NCI-H526 (cell line): ENCODE data around the gene TMEM161B.
"Not testable (repeated sequence)": the region's sequence is repeated elsewhere in the genome, so short reads cannot be mapped to it uniquely, and the experiment has no call there.

Source experiments
- DNase-seq, 2 experiments: peaks; one replicate each; lab custom pipeline; 2025; lab: John Stamatoyannopoulos, UW

TMEM161B gene

DNA sequence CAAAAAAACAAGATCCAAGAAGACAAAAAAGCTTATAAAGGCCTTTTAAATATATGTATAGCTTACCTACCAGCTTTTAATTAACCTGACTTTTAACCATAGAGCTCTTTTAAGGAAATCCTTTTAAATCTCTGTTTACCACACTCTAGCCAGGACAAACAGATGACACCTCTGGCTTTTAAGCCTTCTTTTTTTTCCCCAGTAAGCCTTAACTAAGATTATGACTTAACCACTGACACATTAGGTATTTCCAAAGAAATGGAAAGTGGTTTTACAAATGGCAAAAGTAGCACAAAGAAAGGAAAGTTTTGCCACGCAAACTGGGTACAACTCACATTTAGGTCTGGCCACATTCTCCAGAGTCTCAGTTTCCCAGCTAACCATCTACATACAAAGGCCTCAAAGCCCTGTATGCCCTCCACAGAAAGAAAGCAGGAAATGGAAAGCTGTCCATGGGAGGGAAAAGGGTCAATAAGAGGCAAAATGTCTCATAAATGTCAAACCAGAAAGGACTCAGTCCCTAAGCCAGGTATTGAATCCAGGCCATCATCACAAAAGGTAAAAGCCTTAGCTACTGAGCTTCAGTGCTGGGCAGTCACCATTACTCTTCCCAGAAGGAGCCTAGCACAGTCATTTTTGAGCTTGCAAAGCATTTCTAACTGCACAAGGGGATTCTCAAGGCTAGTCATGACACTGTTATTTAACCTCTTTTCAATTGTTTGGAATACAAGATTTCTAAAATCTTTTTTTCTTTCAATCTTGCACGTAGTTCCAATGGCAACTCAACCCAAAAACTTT lies 19.7 kb downstream of the TMEM161B start:
- DNase-seq = no peak

DNA sequence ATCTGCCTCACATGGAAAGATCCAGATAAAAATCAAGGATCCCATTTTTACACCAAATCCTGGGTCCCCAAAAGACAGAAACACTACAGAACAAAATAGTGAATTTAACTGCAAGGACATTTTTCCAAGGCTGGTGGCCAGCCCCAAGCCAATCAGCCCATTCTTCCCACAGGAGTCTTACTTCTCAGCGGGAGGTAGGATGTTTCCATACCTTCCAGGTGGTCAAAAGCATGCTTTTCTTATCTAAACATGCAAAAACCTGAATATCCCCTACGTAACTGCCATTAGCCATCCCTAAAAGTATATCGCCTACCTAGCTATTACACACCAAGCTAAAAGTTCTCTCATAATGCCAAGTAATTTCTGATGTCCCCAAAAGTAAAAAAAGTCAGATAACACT lies 20.6 kb downstream of the TMEM161B start:
- DNase-seq = no peak

DNA sequence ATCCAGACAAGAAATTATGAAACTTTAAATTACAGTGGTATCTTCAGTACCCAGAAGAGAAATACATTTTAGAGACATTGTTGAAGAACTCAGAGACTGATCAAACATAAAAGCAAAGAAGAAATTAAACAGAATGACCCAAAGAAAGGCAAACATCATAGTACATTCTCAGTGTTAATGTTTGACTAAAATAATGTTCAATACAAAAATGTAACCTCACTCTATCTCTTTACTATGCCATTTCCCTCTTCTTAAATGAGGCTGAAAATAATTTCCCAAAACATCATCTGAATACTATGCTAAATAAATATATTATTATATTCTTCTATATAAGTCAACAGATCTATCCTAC lies 22.8 kb downstream of the TMEM161B start:
- DNase-seq = no peak

DNA sequence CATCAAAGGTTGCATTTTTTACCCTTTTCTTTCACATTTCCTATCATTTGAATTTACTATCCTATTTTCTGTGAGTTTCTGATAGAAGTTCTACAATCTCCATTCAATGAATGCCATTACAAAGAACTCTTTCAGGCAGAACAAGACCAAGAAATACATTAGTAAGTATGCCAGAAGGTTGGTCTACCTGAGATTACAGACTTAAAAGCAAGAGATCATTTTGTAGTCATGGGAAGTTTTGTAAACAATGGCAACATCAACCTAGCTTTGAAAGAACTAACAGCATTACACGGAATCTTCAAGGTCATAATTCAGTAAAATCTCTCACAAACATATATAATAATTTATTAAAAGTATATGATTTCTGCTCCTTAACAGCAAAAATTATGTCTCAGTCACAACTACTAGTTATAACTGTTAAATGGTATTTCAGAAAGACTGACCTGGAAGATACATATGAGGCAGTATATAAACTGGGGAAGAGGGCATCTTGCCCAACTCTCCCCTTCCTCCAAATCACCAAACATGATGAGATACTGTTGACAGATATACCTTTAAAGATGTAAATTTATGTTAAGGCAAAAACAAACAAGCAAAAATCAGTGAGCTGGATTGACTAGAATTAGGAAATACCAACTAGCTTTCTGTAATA lies 23.3 kb downstream of the TMEM161B start:
- no peak for DNase-seq

DNA sequence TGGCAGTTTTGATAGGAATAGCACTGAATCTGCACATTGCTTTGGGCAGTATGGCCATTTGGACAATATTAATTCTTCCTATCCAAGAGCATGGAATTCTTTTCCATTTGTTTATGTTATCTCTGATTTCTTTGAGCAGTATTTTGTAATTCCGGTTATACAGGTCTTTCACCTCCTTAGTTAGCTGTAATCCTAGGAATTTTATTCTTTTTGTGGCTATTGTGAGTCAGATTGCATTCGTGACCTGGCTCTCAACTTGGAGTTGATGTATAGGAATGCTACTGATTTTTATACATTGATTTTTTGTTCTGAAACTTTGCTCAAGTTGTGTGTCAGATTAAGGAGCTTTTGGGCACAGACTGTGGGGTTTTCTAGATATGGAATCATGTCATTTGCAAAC lies 24.0 kb downstream of the TMEM161B start:
- no peak for DNase-seq

DNA sequence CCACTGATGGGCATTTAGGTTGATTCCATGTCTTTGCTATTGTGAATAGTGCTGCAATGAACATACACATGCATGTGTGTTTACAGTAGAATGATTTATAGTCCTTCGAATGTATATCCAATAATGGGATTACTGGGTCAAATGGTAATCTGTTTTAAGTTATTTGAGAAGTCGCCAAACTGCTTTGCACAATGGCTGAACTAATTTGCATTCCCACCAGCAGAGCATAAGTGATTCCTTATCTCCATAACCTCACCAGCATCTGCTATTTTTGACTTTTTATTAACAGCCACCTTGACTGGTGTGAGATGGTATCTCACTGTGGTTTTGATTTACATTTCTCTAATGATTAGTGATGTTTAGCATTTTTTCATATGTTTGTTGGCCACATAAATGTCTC lies 25.2 kb downstream of the TMEM161B start:
- DNase-seq = peak; percentile 78 to 88

DNA sequence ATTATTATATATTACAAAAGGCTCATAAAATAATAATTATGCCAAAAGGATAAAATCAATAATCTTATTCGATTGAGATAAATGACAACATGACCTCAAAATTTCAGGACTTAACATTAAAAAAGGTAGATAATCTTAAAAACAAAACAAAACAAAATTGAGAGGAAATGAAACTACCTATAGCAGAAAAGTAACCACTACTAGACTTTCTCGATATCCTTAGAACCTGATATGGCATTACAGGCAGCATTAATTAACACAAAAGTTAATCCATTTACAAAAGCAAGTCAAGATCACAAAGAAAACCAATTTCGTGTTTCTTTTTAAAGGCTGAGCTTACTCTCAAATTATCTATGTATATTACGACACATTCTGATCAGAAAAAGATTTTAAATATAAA lies 29.9 kb downstream of the TMEM161B start:
- DNase-seq = no peak

DNA sequence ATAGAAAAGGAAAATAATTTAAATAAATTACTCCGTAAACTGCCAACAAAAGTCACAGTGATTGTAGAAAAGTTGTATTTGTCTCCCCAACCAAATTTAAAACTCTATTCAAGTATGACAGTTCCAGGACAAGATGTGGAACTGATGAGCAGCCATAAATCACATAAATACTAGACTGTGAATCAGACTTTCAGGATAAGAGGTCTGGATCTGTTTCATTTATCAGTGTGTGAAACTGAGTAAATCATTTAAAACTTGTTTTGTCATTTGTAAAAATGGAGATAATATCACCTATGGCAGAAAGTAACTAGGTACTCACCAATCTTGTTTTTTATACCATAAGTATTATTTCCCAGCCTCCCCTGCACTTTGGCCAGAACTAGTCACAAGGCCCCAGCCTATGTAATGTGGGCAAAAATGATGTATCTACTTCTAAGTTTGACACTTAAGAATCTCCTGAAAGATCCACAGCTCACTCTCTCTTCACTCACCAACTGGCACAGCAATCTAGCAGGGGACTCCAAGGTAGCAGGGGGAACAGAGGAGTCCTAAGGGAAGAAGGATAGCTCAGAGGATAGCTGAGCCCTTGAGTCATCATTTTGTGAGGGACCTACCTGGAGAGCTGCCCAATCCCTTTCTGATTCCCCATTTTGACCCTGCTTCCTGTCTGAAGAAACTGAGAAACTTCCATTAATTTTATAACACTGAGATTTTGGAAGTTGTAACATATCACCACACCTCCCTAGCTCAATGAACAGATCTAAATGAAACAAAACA lies 31.6 kb downstream of the TMEM161B start:
- no peak for DNase-seq

DNA sequence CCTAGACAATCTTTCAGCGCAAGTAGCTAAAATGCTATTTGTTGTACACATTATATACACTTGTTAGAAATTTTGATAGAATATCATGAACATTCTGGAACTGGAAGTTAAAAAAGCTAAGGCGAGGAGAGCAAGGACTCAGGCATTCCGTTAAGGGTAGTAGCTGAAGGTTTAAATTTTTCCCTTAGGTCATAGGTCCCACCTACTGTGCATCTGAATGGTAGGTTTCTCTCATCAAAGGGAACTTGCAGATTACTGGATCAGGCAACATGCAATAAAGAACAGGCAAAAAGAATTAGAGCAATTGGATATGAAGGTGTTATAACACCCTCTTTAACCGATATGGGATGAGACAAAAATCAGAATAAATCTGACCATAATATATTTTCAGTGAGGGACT lies 32.8 kb downstream of the TMEM161B start:
- DNase-seq = no peak

DNA sequence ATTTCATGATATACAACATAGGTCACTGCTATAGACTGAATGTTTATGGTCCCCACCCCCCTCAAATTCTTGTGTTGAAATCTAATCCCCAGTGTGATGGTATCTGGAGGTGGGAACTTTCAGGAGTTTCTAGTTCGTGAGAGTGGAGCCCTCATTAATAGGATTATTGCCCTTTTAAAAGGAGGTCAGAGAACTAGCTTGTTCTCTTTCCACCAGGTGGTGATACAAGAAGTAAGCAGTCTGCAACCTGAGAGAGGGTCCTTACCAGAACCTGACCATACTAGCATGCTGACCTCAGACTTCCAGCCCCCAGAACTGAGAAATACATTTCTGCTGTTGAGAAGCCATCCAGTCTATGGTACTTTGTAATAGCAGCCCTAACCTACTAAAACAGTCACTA lies 33.3 kb downstream of the TMEM161B start:
- DNase-seq = no peak

DNA sequence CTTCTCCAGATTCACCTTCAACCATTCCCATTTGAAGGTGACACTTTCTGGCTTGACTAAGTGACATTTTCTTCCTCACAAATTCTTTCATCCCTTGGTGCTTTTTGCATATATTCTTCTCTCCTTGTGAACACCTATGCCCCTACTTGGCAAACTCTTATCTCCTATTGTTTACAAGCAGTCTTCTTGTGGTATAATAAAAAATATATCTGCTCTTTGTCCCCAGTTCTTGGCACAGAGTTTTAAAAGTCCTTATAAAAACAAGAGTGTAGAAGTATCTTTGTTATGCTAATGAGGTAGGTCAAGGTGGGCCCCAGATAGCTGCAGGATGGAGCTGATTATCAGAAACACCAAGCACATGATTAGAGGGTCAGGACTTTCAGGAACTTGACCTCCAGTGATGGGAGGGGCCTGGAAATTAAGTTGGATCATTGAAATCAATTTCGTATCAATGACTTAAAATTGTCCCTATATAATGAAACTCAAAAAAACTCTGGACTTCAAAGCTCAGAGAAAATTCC lies 38.0 kb downstream of the TMEM161B start:
- no peak for DNase-seq

DNA sequence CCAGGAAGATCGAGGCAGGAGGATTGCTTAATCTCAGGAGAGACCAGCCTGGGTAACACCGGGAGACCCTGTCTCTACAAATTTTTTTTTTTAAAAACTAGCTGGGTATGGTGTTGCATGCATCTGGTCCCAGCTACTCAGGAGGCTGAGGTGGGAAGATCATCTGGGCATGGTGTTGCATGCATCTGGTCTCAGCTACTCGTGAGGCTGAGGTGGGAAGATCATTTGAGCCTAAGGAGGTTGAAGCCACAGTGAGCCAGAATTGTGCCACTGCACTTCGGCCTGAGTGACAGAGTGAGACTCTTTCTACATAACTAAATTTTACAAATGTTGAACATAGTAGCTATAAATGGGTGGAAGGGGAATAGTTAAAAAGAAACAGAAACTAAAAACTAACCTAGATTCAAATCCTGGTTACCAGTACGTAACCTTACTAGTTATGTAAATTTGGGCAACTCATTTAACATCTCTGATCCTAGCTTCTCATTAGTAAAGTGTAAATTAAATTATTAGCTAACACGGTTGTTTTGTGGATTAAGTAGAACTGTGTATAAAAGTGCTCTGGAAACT lies 41.7 kb downstream of the TMEM161B start:
- no peak for DNase-seq

DNA sequence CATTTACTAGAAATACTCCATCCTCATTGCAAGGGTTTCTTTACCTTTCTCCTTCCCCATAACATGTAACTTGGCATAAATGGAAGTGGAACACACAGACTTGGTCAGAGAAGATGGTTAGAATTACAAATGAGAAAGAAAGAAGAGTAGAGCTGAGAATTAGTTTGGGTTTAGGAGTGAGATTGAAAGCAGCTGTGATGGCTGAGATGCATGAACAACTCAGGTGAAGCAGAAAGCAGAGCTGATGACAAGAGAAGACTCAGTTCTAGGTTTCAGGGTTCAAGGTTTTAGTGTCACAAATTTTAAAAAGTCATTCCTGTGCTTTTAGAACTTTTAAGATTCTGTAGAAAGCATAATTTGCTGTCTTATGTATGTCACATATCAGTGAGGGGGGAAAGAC lies 54.0 kb downstream of the TMEM161B start:
- no peak for DNase-seq

DNA sequence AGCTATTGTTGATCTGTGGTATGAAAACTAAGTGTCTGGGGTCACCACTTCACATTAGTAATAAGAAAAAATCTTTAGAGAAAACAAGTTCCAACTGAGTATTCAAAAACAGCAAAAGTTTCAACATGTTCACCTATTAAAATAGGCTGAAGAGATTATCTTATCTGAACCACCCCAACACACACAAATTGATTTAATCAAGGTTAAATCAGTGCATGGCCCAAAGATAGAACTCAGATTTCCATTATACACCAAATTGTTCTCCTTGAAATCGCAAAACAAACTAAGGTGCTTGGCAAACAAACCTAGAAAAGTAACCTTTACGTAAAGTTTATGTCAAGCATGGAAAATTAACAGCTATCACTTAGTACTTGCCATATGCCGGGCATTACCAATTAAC lies 61.1 kb downstream of the TMEM161B start:
- no peak for DNase-seq

DNA sequence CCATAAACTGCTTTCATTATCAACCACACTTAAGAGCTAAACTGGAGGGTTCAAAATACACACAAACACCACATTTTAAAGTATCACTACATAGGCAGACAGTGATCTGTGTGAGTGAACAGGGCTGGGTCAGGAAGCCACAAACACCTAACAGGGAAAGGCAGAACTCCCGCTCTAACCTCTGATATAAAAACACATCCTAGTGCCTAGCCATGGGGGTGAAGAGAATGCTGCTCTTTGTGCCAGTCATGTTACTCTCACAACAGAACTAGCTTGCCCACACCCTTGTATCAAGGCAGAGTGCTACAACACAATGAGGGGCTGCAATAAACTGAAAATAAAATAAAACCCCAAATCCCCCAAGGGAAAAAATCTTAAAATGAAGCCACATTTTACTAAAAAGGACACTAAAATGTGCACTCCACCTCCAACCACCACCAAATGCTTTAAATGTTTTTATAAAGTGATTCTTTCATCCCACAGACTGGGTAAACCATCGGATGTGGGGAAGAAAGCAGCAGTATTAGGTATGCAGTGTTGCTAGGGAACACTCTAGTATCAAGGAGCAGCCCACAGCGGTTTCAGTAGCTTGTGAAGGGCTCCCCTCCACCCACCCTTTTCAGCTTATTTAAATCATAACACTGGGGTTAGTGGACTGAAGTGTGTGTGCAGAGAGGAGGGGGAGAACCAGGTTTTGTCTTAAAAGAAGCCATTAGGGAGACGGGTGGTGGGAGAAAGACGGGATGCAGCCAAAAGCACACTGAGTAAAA lies 64.5 kb downstream of the TMEM161B start:
- no peak for DNase-seq

DNA sequence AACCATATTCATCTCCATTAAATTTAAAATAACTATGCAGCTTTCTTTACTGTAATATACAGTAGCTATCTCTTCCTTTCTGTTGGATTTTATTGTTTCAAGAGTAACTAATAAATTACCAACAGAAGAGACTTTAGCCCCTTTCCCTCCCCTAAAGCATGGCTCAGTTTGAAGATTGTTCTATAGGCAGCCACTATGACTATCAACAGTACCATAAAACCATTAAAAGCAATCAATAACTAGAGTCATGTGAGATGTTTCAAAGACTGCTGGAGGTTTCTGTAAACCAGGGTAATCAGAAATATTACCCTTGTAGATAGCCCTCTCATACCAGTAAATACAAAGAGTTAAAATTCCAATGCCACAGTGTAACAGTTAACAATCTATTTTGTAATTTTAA lies 73.0 kb downstream of the TMEM161B start:
- DNase-seq = no peak

DNA sequence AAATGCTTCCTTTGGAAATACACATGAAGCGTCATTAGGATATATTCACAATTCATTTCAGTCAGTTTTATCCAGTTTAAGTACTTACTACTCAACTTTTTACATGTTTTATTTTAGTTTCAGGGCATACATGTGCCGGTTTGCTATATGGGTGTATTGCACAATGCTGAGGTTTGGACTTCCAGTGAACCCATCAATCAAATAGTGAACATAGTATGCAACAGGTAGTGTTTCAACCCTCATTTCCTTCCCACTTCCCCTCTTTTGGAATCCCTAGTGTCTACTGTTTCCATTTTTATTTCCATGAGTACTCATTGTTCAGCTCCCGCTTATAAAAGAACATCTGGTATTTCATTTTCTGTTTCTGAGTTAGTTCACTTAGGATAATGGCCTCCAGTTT lies 74.7 kb downstream of the TMEM161B start:
- DNase-seq = no peak

DNA sequence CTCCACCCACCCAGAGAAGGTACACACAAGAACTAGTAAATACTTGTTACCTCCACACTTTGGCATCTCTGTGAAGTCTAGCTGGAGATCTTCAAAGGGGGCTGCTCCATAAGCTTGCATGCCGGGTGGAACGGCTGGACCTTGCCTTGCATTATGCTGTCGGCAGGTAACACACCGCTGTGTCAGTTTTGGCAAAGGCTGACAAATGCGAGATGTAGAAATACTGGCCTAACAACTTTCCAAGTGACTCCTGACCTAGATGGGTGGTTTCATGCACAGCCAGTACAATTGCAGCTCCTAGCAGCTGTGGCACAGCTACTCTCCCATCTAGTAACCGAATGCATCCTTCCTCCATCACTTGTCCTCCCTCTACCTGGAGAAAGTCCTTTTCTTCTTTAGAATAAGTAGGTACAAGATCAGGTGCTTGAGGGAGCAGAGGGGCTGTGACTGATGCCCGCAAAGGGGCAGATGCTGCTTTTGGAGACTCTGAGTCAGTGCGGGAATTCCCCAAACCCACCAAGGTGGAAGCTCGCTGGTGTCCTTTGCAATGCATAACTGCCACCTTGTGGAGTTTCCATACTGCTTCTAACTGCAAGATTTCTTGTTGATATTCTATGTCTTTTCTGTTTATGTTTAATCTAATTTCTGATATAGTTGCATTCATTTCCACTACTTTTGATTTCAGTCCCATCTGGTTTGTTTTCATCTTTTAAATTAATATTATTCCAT lies 78.4 kb downstream of the TMEM161B start:
- no peak for DNase-seq

DNA sequence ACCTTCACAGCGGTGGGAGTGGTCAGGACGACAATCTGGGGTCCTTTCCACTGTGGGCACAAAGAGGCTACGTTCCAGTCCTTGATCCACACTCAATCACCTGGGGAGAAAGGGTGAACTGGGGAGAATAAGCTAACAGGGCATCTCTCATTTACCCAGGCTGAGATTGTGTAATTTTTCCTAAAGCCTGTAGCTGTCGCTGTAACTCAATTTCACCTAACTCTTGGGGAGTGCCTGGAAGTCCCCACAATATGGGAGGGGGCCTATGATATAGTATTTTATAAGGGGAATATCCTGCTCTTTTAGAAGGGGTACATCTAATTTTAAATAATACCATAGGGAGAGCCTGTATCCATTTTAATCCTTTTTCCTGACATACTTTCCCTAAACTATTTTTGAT lies 79.2 kb downstream of the TMEM161B start:
- not testable (repeated sequence) for DNase-seq

DNA sequence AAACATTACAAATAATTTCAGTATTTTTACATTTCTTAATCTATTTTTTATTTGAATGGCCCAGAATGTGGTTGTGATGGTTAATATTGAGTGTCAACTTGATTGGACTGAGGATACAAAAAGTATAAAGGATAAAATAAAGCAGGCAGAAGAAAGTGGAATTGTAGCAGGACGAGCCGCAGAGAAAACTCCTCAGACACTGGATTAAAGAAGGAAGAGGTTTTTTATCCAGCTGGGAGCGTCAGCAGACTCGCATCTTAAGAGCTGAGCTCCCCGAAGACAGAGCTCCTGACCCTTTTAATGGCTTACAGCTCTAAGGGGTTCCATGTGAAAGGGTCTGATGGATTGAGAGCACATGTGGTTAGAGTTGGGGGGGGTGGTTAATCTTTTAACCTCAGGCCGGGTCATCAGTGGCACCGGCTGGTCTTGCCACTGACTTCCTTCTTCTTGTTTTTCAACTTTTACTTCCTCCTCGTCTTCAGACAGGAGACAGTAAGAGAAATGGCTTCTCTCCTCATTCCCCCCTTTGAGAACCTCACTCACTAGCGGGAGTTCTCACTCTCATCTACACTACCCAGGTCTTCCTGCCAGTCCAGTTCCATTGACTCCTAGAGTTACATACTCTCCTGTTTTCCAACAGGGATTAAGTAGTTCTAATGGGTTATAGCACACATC lies 80.0 kb downstream of the TMEM161B start:
- no peak for DNase-seq
